ENCODE data around the gene MRPS7.
"Not testable (repeated sequence)": the region's sequence is repeated elsewhere in the genome, so short reads cannot be mapped to it uniquely, and the experiment has no call there.

The MRPS7 gene

DNA sequence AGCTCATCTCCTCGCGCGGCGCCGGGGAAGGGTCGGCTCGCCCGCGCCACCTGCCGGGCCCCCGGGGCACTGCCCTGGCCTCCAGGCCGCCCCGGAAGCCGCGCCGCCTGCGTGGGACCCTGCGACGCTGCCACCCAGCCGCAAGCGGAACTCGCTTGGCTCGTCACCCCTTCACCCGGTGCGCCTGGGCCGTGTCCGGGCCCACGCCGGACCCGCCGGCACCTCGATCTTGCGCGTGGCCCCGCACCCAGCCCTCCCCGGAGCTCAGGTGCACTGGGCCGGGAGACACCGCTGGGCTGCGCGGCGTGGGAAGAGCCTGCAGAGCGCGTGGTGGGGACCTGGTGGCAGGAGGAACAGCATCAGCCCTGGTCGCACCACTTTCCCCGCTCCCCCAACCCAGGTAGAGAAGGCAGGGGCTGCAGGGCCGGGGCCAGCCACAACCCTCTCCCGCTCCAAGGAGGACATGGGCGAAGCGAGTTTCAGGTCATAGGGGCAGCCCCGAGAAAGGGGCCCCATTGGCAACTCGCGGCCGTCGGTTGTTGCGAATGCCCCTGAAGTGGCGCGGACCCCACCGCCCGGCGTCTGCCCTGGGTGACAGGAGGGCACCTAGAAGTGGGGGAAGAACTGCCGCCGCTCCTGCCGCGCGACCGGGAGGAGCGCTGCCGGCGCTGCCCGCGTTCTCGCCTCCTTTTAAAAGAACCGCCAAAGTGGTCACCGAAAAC, 9.7 kb downstream of the MRPS7 start:
- DNase-seq (ENCODE audit: low spot score): peak; percentile 95

DNA sequence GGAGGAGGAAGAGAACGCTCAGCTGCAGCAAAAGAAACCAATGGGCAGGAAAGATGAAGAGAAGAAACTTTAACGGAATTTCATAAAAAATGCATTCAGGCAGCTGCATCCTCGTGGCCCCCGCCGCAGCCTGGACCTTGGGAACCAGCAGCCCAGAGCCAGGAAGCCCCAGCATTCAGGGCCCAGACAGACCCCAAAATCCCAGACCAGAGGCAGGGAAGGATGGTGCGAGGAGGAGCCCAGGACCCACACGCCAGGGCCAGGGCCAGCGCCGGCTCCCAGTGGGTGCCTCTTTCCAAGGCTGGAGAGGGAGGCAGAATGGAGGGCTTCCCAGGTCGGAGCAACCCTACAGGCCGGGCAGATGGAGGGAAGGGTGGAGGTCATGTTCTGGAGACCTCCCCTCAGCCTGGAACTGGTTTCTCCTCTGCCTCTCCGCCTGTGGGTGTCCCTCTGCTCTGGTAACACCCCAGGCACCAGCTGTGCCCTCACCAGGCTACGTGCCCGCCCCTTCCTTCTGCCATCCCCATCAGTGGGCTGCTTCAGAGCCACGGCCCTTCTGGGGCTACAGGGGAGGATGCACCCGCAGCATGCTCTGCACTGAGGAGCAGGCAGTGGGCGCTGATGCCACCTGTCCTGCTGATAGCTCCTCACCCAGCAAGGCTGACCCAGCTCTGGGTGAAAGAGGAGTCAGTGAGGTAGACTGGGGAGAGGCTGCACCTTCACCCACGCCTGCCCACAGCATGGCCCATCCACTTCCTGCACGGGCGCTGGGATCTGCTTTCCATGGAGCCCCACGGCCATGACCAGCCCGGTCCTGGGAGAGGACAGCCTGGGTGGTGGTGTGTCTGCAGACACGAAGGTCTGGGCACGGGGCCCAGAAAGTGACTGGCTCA, 10.5 kb downstream of the MRPS7 start:
- peak; percentile 54 for DNase-seq (ENCODE audit: low spot score)

DNA sequence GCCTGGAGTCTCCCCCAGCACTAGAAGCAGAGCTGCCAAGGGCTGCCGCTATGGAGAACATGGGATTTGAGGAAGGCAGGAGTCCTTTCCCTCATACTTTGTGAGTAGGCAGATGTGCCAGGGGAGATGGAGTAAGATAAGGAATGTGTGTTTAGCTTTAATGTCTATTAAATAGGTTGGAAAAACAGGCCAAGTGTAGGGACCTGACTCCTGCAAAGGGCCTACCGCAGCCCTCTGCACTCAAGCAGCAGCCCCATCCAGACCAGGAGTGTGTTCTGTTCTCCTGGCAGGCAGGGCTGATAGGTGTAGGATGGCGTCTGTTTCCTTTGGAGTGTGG, 11.1 kb downstream of the MRPS7 start:
- DNase-seq (ENCODE audit: low spot score): no peak

DNA sequence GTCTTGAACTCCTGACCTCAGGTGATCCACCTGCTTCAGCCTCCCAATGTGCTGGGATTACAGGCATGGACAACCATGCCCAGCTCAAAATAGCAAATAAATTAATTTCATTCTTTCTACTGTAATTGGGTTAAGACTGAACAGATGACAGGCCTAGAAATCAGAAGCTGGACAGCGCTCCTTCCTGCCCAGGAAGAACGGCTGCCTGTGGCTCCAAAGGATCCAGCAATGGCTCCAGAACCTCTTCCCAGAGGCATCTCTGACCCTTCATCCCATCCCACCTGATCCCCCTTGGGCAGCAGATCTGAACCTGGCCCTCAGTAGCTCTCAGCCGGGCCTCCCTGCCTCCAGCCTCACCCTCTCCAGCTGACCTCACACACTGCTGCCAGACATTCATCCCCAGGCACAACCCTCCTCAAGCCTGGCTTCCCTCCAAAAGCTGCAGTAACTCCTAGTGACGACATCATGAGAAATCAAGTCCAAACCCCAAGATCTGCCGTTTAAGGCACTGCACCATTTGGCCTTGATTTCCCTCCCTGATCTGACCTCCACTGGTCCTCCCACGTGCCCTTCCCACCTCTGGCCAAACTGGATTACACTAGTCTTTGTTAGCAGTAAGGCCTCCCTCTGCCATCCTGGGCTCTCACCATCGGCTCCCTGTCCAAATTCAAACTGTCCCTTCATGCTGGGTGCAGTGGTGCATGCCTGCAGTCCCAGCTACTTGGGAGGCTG, 12.5 kb downstream of the MRPS7 start:
- no peak for DNase-seq (ENCODE audit: low spot score)

DNA sequence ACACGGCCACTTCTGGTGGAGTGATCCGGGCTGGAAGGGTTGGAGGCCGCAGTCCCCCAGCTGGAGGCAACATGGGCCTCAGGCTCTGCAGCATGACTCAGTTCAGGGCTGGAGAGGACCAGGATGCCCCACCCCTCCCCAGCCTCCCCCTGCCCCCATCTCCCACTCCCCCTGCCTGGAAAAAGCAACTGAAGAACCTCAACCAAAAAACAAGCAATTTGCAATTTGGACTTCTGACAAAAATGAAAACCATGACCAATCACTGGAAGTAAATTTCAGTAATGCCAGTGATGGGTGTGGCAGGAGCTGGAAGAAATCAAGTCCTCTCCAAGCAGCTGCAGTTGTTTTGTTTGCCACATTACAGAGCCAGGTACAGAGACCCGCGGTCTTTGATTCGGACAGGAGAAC, 16.0 kb downstream of the MRPS7 start:
- DNase-seq (ENCODE audit: low spot score): no peak

DNA sequence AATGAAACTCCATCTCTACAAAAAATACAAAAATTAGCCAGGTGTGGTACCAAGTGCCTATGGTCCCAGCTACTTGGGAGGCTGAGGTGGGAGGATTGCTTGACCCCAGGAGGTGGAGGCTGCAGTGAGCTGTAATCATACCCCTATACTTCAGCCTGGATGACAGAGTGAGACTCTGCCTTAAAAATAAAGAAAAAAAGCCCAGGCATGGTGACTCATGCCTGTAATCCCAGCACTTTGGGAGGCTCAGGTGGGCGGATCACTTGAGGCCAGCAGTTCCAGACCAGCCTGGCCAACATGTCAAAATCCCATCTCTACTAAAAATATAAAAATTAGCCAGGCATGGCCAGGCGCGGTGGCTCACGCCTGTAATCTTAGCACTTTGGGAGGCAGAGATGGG, 18.5 kb downstream of the MRPS7 start:
- not testable (repeated sequence) for DNase-seq (ENCODE audit: low spot score)

DNA sequence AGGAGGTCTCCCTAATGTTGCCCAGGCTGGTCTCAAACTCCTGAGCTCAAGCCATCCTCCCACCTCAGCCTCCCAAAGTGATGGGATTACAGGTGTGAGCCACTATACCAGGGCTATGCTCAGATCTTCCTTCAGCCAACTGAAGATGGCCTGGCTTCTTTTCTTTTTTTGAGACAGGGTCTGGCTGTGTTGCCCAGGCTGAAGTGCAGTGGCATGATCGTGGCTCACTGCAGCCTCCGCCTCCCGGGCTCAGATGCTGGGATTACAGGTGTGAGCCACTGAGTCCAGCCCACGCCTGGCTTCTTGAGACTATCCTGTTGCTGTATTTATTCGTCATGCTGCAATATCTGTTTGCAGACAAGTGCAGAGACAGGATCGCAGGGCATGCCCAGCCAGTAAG, 23.4 kb downstream of the MRPS7 start:
- DNase-seq (ENCODE audit: low spot score): no peak

DNA sequence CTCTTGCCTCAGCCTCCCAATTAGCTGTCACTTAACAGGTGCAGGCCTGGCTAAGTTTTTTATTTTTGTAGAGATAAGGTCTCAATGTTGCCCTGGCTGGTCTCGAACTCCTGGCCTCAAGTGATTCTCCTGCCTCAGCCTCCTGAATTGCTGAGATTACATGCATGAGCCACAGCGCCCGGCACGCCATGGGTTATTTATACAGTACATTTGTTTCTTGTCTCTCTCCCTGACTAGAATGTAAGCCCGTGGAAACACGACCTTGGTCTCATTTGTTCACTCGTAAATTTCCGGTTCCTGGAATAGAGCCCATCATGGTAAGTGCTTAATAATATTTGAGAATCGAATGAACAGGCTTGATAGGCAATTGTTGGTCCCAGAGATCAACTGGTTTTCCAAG, 25.5 kb downstream of the MRPS7 start:
- no peak for DNase-seq (ENCODE audit: low spot score)

DNA sequence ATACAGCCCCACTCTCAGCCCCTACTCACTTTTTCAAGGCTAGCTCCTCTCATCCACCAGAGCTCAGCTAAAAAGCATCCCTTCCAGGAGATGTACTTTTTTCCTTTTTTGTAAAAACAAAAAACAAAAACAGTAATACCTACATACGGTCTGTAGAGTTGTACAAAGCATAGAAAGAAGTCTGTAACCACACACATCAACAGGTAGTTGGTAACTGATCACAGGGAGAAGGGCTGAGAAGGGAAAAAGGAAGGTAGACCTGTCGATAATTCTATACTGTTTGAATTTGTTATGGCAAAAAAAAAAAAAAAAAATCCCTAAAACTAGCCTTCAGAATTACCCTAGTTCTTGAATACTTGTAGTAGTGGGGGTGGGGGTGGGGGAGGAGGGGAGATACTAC, 26.7 kb downstream of the MRPS7 start:
- no peak for DNase-seq (ENCODE audit: low spot score)

DNA sequence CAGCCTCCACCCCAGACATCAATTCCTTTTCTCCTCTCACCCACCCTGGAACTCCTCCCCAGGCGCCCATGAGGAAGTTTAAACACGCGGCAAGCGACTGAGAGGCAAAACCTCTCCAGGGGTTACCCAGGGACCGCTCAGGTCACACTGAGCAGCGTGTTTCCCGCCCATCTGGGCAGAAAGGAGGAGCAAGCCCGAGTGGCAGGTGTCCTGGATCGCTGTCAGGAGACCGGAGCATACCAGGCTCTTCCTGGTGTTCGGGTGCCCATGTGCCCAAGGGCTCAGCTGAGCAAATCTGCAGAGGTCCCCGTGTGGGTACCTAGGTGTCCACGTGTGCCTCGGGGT, 27.1 kb downstream of the MRPS7 start:
- DNase-seq (ENCODE audit: low spot score): peak; percentile 60

DNA sequence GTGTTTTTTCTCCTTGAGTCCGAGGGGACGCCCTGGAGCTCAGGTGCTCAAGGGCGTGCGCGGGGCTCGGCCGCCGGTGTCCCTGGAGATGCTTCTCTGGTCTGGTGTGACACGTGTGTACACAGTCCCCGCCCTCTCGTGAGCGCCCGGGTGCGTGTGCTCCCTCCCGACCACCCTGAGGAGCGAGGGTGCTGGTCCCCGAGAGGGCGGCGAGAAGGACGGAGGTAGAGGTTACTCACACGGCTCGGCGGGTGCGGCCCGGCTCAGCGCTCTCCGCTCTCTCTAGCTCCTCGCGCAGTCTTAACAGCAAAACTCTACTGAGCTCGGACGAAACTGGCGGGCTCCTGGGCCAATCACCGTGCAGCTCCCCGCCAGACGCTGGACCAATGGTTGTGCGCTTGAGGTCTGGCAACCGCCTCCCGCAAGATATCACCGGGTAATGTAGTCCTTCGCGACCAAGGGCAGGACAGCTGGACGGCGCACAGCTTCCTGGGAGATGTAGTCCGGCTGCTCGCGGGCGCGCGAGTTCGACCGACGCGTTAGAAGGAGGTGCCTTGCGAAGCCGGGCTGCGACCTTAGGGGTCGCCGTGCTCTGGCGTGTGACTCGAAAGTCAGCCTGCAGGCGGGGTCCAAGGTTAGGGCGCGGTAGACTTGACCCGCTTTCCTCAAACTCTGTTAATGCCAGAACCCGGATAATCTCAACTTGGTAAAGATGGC, 27.6 kb downstream of the MRPS7 start, which contains the start of gene SLC25A19:
SLC25A19 (minus strand) TSS at position 319 of the 717 bp plus-strand sequence. CDS start 2,669 bp downstream, outside the sequence.
- peak; percentile 99 for DNase-seq (ENCODE audit: low spot score)

DNA sequence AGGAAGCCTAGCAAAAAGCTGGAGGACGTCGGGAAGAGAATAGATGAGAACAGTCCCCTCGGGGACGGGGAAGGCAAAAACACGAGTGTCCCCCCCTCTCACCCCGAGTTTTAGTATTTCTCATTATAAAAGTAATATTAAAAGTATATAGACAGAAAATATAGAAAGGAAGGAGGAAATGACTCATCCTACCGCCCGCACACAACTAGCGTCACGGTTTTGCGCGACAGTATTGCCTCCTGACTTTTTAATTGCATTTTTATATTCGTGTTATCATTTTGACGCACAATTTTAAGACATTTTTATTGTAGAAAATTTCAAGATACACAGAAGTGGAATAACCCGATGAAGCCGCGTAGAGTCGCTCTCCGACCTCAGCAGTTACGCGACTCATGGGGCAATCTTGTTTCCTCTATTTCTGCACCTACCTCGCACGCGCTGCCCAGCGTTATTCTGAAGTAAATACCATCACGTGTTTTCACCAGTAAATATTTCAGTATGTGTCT, 28.2 kb downstream of the MRPS7 start:
- peak; percentile 50 for DNase-seq (ENCODE audit: low spot score)

DNA sequence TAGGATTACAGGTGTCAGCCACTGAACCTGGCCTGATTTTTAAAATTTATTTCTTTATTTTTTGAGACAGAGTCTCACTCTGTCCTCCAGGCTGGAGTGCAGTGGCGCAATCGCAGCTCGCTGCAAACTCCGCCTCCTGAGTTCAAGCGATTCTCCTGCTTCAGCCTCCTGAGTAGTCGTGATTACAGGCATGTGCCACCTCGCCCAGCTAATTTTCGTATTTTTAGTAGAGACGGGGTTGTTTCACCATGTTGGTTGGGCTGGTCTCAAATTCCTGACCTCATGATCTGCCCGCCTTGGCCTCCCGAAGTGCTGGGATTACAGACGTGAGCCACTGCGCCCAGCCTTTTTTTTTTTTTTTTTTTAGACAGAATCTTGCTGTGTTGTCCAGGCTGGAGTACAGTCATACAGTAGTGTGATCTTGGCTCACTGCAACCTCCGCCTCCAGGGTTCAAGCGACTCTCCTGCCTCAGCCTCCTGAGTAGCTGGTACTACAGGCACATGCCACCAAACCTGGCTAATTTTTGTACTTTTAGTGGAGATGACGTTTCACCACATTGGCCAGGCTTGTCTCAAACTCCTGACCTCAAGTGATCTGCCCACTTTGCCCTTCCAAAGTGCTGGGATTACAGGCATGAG, 31.2 kb downstream of the MRPS7 start:
- not testable (repeated sequence) for DNase-seq (ENCODE audit: low spot score)

DNA sequence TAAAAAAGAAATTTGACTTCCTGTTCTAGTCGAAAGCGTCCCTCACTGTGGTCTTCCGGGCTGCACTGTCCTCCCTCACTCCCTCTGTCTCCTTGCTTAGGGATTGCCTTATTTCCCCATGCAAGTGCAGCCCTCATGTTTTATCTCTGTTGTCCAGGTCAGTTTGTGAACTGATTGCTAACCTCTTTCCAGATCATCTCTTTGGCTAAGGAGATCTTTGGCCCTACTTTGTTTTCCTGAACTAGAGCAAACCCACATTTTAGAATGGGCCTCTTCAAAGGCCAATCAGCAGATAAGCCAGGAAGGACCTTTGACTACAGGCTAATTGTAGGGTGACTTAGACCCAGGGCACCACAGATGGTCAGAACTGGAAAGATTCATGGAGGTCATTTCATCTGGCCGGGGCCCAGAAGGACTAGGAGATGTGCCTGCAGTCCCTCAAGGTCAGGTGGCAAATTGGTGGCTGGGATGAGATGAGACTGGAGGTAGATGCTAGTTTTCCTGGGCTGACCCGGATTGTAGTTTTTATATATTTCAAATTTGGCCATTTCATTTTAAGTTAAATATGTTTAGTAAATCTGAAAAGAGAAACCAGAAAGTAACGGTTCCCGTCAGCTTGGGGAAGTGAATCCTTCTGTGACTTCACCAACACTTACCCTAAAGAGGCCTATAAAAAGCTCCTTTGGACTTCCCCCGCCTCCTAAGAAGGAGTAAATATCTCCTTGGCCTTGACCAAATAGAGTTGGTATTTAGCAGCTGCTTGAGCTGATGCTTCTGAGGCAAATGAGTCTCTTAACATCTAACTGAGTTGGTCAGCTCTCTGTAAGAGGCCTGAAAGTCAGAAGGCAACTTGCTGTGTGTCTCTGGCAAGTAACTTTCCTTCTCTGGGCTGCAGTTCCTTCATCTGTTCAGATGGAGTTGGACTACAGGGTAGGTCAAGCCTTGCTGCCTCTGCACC, 33.8 kb downstream of the MRPS7 start:
- DNase-seq (ENCODE audit: low spot score): peak; percentile 69

DNA sequence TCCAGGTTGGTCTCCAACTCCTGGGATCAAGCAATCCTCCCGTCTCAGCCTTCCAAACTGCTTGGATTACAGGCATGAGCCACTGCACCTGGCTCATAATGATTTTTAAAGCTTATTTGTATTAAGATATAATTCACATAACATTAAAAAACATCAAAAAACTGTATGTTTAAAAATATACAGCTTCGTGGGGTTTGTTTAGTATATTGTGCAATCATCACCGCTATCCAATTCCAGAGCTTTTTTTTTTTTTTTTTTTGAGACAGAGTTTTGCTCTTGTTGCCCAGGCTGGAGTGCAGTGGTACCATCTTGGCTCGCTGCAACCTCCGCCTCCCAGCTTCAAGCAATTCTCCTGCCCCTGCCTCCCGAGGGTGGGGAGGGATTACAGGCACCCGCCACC, 38.6 kb downstream of the MRPS7 start:
- no peak for DNase-seq (ENCODE audit: low spot score)

DNA sequence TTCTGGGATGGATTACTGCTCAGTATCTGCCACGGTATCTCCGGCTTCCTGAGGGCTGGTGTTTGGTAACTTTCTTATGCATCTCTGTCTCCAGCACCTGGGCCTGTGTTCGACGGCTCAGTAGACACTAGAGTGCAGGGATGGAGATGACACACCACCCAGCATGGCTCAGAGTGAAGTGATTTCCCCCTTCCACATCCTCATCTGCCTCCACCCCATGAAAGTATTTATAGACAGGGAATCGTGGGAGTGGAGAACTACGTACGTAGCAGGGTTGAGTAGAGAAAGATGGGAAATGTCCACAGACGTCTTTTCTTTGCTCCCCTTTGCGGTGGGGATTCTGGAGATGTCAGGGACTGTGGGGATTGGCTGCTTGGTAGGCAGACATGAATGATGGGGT, 39.4 kb downstream of the MRPS7 start:
- no peak for DNase-seq (ENCODE audit: low spot score)

DNA sequence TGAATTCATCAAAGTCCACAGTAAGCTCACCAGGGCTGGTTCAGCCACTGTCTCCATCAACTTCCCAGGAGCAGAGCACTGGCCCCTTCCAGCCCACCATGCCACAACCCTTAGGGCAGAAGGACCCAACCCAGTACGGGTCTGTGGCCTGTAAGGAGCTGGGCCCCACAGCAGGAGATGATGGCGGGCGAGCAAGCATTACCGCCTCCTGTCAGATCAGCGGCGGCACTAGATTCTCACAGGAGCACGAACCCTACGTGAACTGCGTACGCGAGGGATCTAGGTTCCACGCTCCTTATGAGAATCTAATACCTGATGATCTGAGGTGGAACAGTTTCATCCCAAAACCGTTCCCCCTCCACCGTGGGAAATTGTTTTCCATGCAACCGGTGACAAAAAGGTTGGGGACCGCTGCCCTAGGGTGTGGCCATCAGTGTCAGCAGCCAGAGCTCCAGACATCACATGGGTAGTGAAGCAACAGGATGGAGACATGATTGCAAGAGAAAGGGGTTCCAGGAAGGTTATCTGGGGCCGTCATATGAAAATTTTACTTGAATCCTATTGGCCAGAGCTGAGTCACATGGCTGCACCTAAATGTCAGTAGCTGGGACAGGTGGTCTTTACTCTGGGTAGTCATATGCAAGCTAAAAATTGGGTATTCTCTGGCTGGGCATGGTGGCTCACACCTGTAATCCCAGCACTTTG, 40.0 kb downstream of the MRPS7 start:
- DNase-seq (ENCODE audit: low spot score): no peak

DNA sequence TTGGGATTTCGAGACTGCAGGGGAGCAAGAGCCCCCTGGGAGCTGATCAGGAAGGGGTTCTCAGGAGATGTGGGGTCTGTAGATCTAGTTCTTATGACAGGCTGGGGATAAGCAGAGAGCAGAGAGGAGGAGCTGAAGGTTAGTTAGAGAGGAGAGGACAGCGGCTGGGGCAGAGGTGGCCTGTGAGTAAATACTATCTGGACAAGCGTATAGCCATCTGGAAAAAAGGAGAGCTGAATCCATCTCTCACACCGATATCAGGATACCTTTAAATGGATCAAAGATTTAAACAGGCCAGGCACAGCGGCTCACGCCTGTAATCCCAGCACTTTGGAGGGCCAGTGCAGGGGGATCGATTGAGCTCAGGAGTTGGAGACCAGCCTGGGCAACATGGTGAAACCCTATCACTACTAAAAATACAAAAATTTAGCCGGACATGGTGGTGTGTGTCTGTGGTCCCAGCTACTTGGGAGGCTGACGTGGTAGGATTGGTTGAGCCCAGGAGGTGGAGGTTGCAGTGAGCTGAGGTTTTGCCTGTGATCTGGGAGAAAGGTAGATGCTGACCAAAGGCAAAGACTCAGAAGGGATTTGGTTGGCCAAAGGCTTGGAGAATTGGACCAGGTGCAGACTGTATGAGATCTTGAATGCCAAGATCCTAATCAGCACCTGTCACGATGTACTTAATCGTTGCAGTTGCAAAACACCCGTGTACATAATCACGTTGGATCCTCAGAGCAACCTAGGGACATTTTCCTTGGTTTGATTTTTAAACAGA, 46.5 kb downstream of the MRPS7 start:
- no peak for DNase-seq (ENCODE audit: low spot score)
